Parathyroid adenoma (tissue), 2 donors: ENCODE data around the gene AAR2.

Experiments
- H2AFZ ChIP-seq: fragments of 300-600 bp; sonication (generic); one replicate; pipeline ENCODE4 v1.7.0; 2017; ENCODE audit warnings: antibody characterized with exemption, mild to moderate bottlenecking
- H3K27ac ChIP-seq: fragments of 300-600 bp; sonication (generic); one replicate; pipeline ENCODE4 v1.7.0; 2017
- H3K27me3 ChIP-seq: fragments of 300-600 bp; sonication (generic); one replicate; pipeline ENCODE4 v1.7.0; 2017; ENCODE audit warnings: low read length; ENCODE audit not compliant: control insufficient read depth, insufficient read depth
- H3K36me3 ChIP-seq: fragments of 300-600 bp; sonication (generic); one replicate; pipeline ENCODE4 v1.7.0; 2017; ENCODE audit warnings: low read length; ENCODE audit not compliant: control insufficient read depth, insufficient read depth
- H3K4me1 ChIP-seq: fragments of 300-600 bp; sonication (generic); one replicate; pipeline ENCODE4 v1.7.0; 2017; ENCODE audit warnings: control low read depth
- H3K4me2 ChIP-seq: fragments of 300-600 bp; sonication (generic); one replicate; pipeline ENCODE4 v1.7.0; 2017; ENCODE audit warnings: low read length
- H3K4me3 ChIP-seq: fragments of 300-600 bp; sonication (generic); one replicate; pipeline ENCODE4 v1.7.0; 2017; ENCODE audit warnings: low read depth, low read length
- H3K79me2 ChIP-seq: fragments of 300-600 bp; sonication (generic); one replicate; pipeline ENCODE4 v1.7.0; 2017; ENCODE audit warnings: control low read depth
- H3K9ac ChIP-seq: fragments of 300-600 bp; sonication (generic); one replicate; pipeline ENCODE4 v1.7.0; 2017; ENCODE audit warnings: mild to moderate bottlenecking
- H3K9me3 ChIP-seq: fragments of 300-600 bp; sonication (generic); one replicate; pipeline ENCODE4 v1.7.0; 2017; ENCODE audit warnings: low read length; ENCODE audit not compliant: control insufficient read depth
- TF ChIP-seq, protein P1 (sequence below): fragments of 300-600 bp; sonication (generic); IDR thresholded peaks from one replicate; pipeline ENCODE4 v1.7.0; 2017; ENCODE audit warnings: antibody characterized with exemption, mild to moderate bottlenecking
- donor health status: primary hyperparathyroidism.

Gene AAR2

GRCh38 chr20:36275441-36276189 is 39.3 kb downstream of the AAR2 start:
- Histone ChIP-seq H3K9me3 (no peaks in the 10 kb centered on the region), H3K27me3 (no peaks in the 10 kb centered on the region), H3K79me2 (no peaks in the 10 kb centered on the region), H3K36me3 (no peaks in the 10 kb centered on the region), H3K4me3 (no peak overlapping the region), H3K4me2 (no peak overlapping the region), H3K9ac (no peak overlapping the region), H3K4me1 (no peaks in the 10 kb centered on the region), H3K27ac (no peak overlapping the region), H2AFZ (no peak overlapping the region)
- TF ChIP-seq, protein P1, sequence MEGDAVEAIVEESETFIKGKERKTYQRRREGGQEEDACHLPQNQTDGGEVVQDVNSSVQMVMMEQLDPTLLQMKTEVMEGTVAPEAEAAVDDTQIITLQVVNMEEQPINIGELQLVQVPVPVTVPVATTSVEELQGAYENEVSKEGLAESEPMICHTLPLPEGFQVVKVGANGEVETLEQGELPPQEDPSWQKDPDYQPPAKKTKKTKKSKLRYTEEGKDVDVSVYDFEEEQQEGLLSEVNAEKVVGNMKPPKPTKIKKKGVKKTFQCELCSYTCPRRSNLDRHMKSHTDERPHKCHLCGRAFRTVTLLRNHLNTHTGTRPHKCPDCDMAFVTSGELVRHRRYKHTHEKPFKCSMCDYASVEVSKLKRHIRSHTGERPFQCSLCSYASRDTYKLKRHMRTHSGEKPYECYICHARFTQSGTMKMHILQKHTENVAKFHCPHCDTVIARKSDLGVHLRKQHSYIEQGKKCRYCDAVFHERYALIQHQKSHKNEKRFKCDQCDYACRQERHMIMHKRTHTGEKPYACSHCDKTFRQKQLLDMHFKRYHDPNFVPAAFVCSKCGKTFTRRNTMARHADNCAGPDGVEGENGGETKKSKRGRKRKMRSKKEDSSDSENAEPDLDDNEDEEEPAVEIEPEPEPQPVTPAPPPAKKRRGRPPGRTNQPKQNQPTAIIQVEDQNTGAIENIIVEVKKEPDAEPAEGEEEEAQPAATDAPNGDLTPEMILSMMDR, result no peak

GRCh38 chr20:36277546-36277945 is 41.3 kb downstream of the AAR2 start:
- no peaks in the 10 kb centered on the region for H3K79me2 ChIP-seq
- H3K36me3 ChIP-seq, result no peaks in the 10 kb centered on the region
- H3K4me3 ChIP-seq, result no peak overlapping the region
- no peak overlapping the region for H3K9ac ChIP-seq
- H3K27me3 ChIP-seq, result no peaks in the 10 kb centered on the region
- no peaks in the 10 kb centered on the region for H3K9me3 ChIP-seq
- H3K4me2 ChIP-seq, result no peak overlapping the region
- TF ChIP-seq, protein P1, result no peak
- no peak overlapping the region for H2AFZ ChIP-seq
- no peaks in the 10 kb centered on the region for H3K4me1 ChIP-seq
- H3K27ac ChIP-seq, result no peak overlapping the region

DNA sequence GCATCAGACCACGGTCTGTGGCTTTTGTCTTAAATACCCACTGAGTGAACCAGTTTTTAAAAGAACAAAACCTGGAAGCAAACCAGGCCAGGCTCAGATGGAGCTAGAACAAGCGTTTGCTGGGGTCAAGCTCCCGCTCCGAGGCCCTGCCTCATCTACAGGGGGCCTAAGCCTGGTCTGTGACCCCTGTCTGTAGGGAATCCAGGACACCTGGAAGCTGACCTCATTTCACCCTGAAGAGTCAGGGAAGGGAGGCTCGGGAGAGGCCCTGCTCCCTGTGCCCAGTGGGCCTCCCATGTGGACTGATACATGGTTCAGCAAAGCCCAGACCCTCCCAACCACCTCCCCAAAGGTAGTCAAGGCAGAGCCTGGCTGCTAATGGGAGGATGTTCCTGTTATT is 43.1 kb downstream of the AAR2 start:
- Histone ChIP-seq H3K4me2 (no peak overlapping the region), H3K27ac (no peak overlapping the region), H3K4me3 (no peak overlapping the region), H3K9ac (no peak overlapping the region), H3K9me3 (no peaks in the 10 kb centered on the region), H3K27me3 (no peaks in the 10 kb centered on the region), H3K36me3 (no peaks in the 10 kb centered on the region), H2AFZ (no peak overlapping the region), H3K4me1 (no peaks in the 10 kb centered on the region), H3K79me2 (no peaks in the 10 kb centered on the region)
- TF ChIP-seq, protein P1, result no peak

GRCh38 chr20:36279776-36280175 is 43.5 kb downstream of the AAR2 start:
- TF ChIP-seq, protein P1, result no peak
- H3K9ac ChIP-seq, result no peak overlapping the region

More at GRCh38 chr20:36279776-36280175, 43.5 kb downstream of the AAR2 start:
- Histone ChIP-seq H3K9me3 (no peaks in the 10 kb centered on the region), H3K79me2 (no peaks in the 10 kb centered on the region), H3K4me2 (no peak overlapping the region), H3K4me1 (no peaks in the 10 kb centered on the region), H3K4me3 (no peak overlapping the region), H3K27me3 (no peaks in the 10 kb centered on the region), H3K36me3 (no peaks in the 10 kb centered on the region), H3K27ac (no peak overlapping the region), H2AFZ (no peak overlapping the region)
